Caco-2 (cell line): ENCODE data around the gene KRTAP12-4. TPM values are rescaled to one million over a fixed set of nuclear protein-coding genes. Genes with fewer than 3 reads are reported as not detected.

Experiments used
- BruUV-seq: library from RNA; stranded (reverse); fragments of 400-500 nt; replicated peaks from 2 replicates; lab custom pipeline; 2021; lab: Mats Ljungman, UMichigan
- CTCF ChIA-PET: fragments of 300-600 bp; sonication (Branson Sonifier 250); formaldehyde crosslinking; loops from one replicate; lab custom pipeline; 2022; ENCODE audit warnings: antibody characterized with exemption; lab: Charles Lee
- POLR2A ChIA-PET: fragments of 300-600 bp; sonication (Branson Sonifier 250); formaldehyde crosslinking; loops from one replicate; lab custom pipeline; 2022; ENCODE audit warnings: antibody characterized with exemption; lab: Charles Lee
- DNase-seq, 2 experiments: peaks; one replicate each; pipeline versions ENCODE4 v3.0.0 to v3.0.0-alpha.2; 2020 to 2022
- H3K27me3 ChIP-seq: replicated peaks from 2 replicates; pipeline ENCODE4 v1.6.0; 2011; ENCODE audit warnings: low read length; ENCODE audit not compliant: control insufficient read depth, insufficient read depth
- H3K36me3 ChIP-seq: 2 replicates; pipeline ENCODE4 v1.5.1; 2011; ENCODE audit warnings: low read length; ENCODE audit not compliant: control insufficient read depth, insufficient read depth
- H3K4me1 ChIP-seq: fragments of 250-450 bp; sonication (Bioruptor Pico); 2 replicates; pipeline ENCODE4 v1.5.1; 2020; ENCODE audit warnings: mild to moderate bottlenecking
- H3K4me3 ChIP-seq: 2 replicates; pipeline ENCODE4 v1.5.1; 2011; ENCODE audit warnings: low read depth, mild to moderate bottlenecking, control low read depth, low read length
- H3K9me3 ChIP-seq: fragments of 250-450 bp; sonication (Bioruptor Pico); 2 replicates; pipeline ENCODE4 v1.5.1; 2020; ENCODE audit warnings: mild to moderate bottlenecking, moderate library complexity
- H3K27ac Mint-ChIP-seq: one replicate; pipeline ENCODE4 v1.8.0; 2022; ENCODE audit warnings: mixed read lengths; ENCODE audit not compliant: unreplicated experiment
- H3K27me3 Mint-ChIP-seq: one replicate; pipeline ENCODE4 v1.8.0; 2022; ENCODE audit warnings: mixed read lengths; ENCODE audit not compliant: insufficient read depth, unreplicated experiment
- H3K36me3 Mint-ChIP-seq: one replicate; pipeline ENCODE4 v1.8.0; 2022; ENCODE audit warnings: mild to moderate bottlenecking, mixed read lengths; ENCODE audit not compliant: insufficient read depth, unreplicated experiment
- H3K4me1 Mint-ChIP-seq: one replicate; pipeline ENCODE4 v1.8.0; 2022; ENCODE audit warnings: low read depth, mixed read lengths; ENCODE audit not compliant: unreplicated experiment
- H3K4me3 Mint-ChIP-seq: one replicate; pipeline ENCODE4 v1.8.0; 2022; ENCODE audit warnings: mild to moderate bottlenecking, moderate library complexity, mixed read lengths; ENCODE audit not compliant: unreplicated experiment
- H3K9me3 Mint-ChIP-seq: one replicate; pipeline ENCODE4 v1.8.0; 2022; ENCODE audit warnings: mixed read lengths; ENCODE audit not compliant: unreplicated experiment
- intact Hi-C: fragments of 100-400 bp; cut with micrococcal nuclease; formaldehyde crosslinking; loops from one replicate; pipeline ENCODE4 v1.10.0; 2022; ENCODE audit not compliant: unreplicated experiment
- total RNA-seq: library from RNA; stranded (reverse); gene quantifications from 2 replicates; pipeline ENCODE4 v1.2.3, GENCODE V29; 2022
- TF ChIP-seq, protein P1 (sequence below), 2 experiments: fragments of 200-600 bp in 1 of 2; IDR thresholded peaks; 1 replicate in 1 of 2; 2 replicates in 1 of 2; pipeline versions ENCODE4 v1.5.1 to v1.8.0; 2011 to 2022; ENCODE audit warnings: antibody characterized with exemption in 1 of 2, control low read depth in 1 of 2, inconsistent platforms in 1 of 2, low read depth in 1 of 2, low read length in 1 of 2, mild to moderate bottlenecking in 1 of 2, moderate library complexity in 1 of 2; ENCODE audit not compliant: insufficient read depth in 1 of 2, severe bottlenecking in 1 of 2, unreplicated experiment in 1 of 2

KRTAP12-4 gene
- total RNA-seq, 1 experiment from 2014 or later, result not detected

DNA sequence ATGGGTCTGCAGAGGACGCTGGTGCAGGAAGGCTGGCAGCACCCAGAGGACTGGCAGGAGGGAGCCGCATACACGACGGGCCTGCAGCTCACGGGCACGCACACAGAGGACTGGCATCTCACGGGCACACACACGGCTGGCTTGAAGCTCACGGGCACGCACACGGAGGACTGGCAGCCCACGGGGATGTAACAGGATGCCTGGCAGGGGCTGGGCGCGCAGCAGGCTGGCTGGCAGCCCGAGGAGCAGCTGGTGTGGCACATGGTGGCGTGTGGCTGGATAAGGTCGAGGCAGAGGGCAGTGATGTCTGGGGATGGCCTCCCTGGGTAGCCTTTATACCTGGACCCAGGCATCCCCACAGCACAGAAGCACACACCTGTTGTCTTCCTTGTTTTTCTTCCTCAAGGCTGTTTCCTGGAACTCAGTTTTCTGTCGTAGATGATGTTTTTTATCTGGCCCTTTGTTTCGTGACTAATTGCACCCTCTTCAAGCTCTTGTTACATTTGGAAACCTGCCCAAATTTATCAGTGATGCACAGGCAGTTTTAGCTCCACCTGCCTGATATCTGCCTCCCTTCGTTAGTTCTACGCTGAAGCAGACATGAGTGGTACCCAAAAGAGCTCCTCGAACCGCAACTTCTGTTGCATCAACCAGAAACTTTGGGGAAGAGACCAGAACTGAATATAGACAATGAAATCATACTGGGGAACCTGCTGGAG is 27.6 kb upstream of the KRTAP12-4 start, which contains the start of gene KRTAP12-1:
Gene KRTAP12-1 (minus strand): TSS at position 303 of the 719 bp plus-strand sequence. CDS start 40 bp downstream, at position 263.
- Histone ChIP-seq H3K4me3 (no peak within 1 kb of the TSS), H3K4me1 (no peaks in the 10 kb centered on the region), H3K27me3 (no peaks in the 10 kb centered on the region), H3K36me3 (no peaks in the 10 kb centered on the region), H3K9me3 (no peaks in the 10 kb centered on the region)
- H3K4me1 Mint-ChIP-seq, result no peaks in the 10 kb centered on the region
- DNase-seq, result no peak
- H3K27me3 Mint-ChIP-seq, result peaks cover 27% of the 10 kb centered on the region
- H3K4me3 Mint-ChIP-seq, result no peak within 1 kb of the TSS
- no peak within 1 kb of the TSS for H3K27ac Mint-ChIP-seq
- TF ChIP-seq, protein P1, sequence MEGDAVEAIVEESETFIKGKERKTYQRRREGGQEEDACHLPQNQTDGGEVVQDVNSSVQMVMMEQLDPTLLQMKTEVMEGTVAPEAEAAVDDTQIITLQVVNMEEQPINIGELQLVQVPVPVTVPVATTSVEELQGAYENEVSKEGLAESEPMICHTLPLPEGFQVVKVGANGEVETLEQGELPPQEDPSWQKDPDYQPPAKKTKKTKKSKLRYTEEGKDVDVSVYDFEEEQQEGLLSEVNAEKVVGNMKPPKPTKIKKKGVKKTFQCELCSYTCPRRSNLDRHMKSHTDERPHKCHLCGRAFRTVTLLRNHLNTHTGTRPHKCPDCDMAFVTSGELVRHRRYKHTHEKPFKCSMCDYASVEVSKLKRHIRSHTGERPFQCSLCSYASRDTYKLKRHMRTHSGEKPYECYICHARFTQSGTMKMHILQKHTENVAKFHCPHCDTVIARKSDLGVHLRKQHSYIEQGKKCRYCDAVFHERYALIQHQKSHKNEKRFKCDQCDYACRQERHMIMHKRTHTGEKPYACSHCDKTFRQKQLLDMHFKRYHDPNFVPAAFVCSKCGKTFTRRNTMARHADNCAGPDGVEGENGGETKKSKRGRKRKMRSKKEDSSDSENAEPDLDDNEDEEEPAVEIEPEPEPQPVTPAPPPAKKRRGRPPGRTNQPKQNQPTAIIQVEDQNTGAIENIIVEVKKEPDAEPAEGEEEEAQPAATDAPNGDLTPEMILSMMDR (IDR thresholded peaks at IDR 0.05; ENCODE audit: insufficient read depth in 1 of 2, low read depth in 1 of 2, low read length in 1 of 2, severe bottlenecking in 1 of 2, unreplicated experiment in 1 of 2), result no peak
- no TSS peak for BruUV-seq
- ChIA-PET POLR2A (no interaction called here), CTCF (no interaction called here)
- intact Hi-C loops, result no loop called here
- H3K36me3 Mint-ChIP-seq, result no peaks in the 10 kb centered on the region
- H3K9me3 Mint-ChIP-seq, result no peaks in the 10 kb centered on the region

DNA sequence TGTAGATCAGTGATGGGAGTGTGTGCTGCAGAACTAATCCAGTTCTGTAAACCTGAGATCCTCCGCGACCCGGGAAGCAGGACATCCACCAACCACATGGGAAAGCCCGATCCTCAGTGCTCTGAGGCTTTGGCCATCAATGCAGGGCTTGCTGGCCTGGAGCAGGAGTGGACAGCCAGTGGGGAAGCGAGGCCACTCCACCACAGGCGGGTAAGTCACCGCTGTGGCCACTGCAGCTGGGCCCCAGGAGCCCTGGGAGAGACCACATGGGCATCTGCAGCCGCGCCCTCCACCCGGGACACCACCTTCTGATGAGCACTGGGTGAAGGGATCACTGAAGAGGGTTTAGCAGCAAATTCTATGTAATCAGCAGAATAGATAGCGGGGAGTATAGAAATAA is 26.7 kb upstream of the KRTAP12-4 start:
- no peak overlapping the region for H3K27ac Mint-ChIP-seq
- CTCF ChIA-PET, result no interaction called here
- H3K4me1 Mint-ChIP-seq, result no peaks in the 10 kb centered on the region
- H3K4me3 Mint-ChIP-seq, result no peak overlapping the region
- Histone ChIP-seq H3K9me3 (no peaks in the 10 kb centered on the region), H3K36me3 (no peaks in the 10 kb centered on the region), H3K27me3 (no peaks in the 10 kb centered on the region), H3K4me3 (no peak overlapping the region), H3K4me1 (no peaks in the 10 kb centered on the region)
- POLR2A ChIA-PET, result interaction anchor here (0.6 kb wide), 1 partner anchor 50 kb away, joined by 3 read pairs; no protein-coding TSS in a partner anchor
- no TSS peak for BruUV-seq
- H3K36me3 Mint-ChIP-seq, result no peaks in the 10 kb centered on the region
- TF ChIP-seq, protein P1 (IDR thresholded peaks at IDR 0.05; ENCODE audit: insufficient read depth in 1 of 2, low read depth in 1 of 2, low read length in 1 of 2, severe bottlenecking in 1 of 2, unreplicated experiment in 1 of 2), result no peak
- intact Hi-C loops, result no loop called here
- no peaks in the 10 kb centered on the region for H3K9me3 Mint-ChIP-seq
- H3K27me3 Mint-ChIP-seq, result peaks cover 33% of the 10 kb centered on the region
- no peak for DNase-seq

DNA sequence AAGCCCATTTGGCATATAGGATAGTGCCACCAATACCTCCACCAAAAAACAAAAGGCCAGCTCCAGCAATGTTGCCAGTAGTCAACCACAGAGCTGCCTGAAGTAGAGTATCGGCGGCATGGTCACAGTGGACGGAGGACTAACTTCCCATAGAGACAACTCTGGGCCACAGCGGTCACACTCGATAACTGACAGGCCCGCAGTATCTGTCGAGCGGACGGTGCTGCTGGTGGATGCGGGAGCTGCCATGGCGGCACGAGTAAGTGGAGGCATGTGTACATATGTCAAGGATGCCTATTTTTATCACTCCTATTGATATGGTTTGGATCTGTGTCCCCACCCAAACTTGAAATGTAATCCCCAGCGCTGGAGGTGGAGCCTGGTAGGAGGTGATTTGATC is 23.4 kb upstream of the KRTAP12-4 start:
- DNase-seq, result no peak
- BruUV-seq, result no TSS peak
- no peak overlapping the region for H3K4me3 Mint-ChIP-seq
- intact Hi-C loops, result no loop called here
- H3K27ac Mint-ChIP-seq, result no peak overlapping the region
- H3K27me3 Mint-ChIP-seq, result peaks cover 39% of the 10 kb centered on the region
- no peaks in the 10 kb centered on the region for H3K27me3 ChIP-seq
- peaks cover 16% of the 10 kb centered on the region for H3K9me3 Mint-ChIP-seq
- CTCF ChIA-PET, result no interaction called here
- POLR2A ChIA-PET, result no interaction called here
- no peak overlapping the region for H3K4me3 ChIP-seq
- no peaks in the 10 kb centered on the region for H3K36me3 ChIP-seq
- no peaks in the 10 kb centered on the region for H3K4me1 Mint-ChIP-seq
- TF ChIP-seq, protein P1 (IDR thresholded peaks at IDR 0.05; ENCODE audit: insufficient read depth in 1 of 2, low read depth in 1 of 2, low read length in 1 of 2, severe bottlenecking in 1 of 2, unreplicated experiment in 1 of 2), result no peak
- H3K4me1 ChIP-seq, result no peaks in the 10 kb centered on the region
- H3K36me3 Mint-ChIP-seq, result no peaks in the 10 kb centered on the region
- H3K9me3 ChIP-seq, result peaks cover 9% of the 10 kb centered on the region; the same call in 1 of the 2 replicates
